ENCODE data around the gene TVP23A. TPM values are rescaled to one million over a fixed set of nuclear protein-coding genes. Genes with fewer than 3 reads are reported as not detected.
"Not testable (repeated sequence)": the region's sequence is repeated elsewhere in the genome, so short reads cannot be mapped to it uniquely, and the experiment has no call there.

TVP23A gene
- polyA plus RNA-seq, 4 donors, result 2.3 to 7.9 (median 4.7) TPM

DNA sequence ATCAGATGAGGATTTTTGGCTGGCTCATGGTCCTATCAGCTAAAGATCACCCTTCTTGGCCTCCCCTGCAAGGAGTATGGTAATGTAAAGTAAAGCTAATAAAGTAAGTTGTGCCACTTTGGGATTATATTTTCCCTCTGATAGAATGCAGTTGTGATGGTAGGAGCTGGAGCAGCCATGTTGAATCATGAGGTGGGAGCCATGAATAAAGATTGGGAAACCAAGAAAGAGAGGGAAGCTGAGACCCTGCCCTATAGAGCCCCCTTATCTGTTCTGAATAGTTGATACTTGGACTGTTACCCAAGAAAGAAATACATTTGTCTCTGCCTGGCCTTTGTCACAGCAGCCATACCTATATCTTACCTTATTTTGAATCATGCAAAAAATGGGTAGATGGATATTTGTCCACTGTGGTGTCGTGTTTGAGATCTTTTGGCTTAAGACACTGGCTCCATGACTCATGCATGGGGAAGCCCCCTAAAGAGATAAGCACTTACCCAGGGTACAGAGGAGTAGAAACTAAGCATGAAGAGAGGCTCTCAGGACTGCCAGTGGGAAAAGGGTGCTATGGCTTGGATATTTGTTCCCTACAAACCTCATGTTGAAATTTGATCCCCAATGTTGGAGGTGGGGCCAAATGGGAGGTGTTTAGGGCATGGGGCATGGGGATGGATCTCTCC is 17.7 kb upstream of the TVP23A start:
- DNase-seq (ENCODE audit: low read depth in 4 of 4, low spot score in 3 of 4), result no peak

DNA sequence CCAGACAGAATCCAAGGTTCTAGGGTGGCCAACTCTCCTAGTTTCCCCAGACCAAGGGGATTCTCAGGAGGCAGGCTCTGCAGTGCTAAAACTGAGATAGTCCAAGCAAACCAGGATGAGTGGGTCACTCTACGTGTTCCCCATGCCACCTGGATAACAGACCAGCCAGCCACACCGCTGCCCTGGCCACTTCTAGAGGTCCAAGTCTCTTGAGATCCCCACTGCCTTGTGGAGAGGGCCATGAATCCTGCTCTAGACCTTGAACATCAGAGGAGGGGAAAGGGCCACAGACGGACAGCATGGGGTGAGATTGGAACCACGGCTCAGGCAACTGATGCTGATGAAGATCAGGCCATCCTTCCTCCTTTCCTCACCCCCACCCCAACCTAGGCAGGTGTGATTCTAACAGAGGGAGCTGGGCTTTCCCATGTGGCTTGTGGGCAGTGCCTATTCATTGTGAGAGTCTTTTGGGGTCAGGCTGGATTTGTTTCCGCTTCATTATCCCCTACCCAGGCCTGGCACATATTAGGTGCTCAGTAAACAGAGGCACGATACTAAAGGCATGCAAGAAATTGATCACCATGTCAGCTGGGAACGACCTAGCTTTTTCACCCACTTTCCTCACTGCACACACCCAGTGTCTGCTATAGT is 16.8 kb upstream of the TVP23A start:
- DNase-seq (ENCODE audit: low read depth in 4 of 4, low spot score in 3 of 4), result no peak

DNA sequence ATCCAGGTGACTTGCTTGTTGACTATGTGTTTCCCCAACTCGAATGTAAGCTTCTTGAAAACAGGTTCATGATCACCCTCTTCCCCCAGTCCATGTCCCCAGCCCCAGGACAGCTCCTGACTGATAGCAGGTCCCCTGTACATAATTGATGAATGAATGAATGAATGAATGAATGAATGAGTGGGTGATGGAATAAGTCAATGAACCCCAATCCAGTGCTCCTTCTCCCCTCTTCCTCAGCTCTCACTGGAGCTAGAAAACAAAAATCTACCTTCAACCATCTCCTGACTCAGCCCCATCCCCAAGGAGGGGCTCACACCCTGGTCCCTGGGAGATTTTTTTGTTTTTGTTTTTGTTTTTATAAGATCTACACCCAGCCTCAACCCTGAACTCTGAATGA is 16.2 kb upstream of the TVP23A start:
- no peak for DNase-seq (ENCODE audit: low read depth in 4 of 4, low spot score in 3 of 4)

DNA sequence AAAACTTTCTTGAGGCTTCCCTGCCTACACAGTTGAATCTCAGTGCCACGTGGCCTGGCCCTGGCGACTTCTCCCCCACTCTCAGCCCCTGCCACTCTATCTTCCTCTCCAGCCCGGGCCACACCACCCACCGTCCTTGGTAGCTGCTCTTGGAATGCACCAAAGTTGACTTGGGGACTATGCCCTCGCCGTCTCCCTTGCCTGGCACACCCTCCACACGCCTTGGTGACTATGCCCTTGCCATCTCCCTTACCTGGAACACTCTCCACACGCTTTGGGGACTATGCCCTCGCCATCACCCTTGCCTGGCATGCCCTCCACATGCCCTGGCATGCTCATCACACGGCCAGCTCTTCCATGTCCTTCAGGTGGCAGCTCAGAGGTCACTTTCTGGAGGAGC is 15.5 kb upstream of the TVP23A start:
- no peak for DNase-seq (ENCODE audit: low read depth in 4 of 4, low spot score in 3 of 4)

DNA sequence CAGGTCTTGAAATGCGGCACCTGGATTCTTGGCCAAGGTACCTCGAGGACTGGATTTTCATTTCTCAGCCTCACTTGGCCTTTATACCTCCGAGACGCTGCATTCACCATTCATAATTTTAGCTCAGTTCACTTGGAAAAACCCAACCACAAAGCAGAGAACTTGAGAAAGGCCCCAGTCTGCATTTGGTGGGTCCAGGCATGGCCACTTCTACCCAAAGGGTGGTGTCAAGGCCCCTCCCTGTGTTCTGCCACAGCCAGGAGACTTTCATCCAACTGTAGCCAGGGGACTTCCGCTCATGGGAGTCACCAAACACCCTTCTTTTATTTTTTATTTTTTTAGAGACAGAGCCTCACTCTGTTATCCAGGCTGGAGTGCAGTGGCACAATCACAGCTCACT is 14.7 kb upstream of the TVP23A start:
- DNase-seq (ENCODE audit: low read depth in 4 of 4, low spot score in 3 of 4), result no peak

DNA sequence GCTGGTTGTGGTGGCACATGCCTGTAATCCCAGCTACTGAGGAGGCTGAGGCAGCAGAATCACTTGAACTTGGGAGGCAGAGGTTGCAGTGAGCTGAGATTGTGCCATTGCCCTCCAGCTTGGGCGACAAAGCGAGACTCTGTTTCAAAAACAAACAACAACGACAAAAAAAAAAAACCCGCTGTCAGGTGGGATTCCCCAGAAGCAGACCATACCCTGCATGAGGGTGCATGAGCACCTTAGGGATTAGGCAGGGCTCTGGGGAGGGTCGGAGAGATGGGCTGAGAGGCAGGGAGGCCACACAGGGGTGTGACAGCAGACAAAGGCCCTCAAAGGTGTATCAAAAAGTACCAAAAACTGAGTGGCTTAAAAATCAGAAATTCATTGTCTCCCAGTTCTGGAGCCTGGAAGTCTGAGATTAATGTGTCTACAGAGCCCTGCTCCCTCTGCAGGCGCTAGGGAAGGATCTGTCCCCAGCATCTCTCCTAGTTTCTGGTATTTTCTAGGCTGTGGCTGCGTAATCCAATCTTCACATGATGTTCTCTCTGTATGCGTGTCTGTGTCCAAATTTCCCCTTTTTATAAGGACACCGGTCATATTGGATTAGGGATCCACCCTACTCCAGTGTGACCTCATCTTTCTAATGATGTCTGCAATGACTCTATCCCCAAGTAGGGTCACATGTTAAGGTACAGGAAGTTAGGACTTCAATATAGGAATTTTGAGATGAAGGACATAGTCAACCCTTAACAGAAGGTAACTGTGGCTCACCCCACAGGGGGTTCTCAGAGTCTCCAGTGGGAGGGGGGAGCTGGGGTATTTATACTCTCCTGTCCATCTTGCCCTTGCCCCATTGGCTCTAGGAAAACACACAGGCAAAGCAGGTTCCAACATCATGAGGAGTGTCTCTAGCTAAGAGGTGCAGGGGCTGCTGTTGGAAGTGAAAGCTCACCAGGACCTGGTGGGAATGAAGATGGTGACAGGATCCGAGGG is 13.6 kb upstream of the TVP23A start:
- no peak for DNase-seq (ENCODE audit: low read depth in 4 of 4, low spot score in 3 of 4)

DNA sequence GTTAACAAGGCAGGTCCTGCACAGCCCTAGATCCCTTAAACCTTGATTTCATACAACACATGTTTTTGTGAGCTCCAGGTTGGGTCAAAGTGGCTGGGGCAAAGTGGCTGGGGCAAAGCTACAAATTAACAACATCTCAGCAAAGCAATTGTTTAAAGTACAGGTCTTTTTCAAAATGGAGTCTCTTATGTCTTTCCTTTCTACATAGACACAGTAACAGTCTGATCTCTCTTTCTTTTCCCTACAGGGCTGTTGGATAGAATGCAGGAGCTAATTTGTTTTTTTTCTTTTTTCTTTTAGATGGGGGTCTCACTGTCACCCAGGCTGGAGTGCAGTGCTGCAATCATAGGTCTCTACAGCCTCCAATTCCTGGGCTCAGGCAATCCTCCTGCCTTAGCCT is 11.6 kb upstream of the TVP23A start:
- DNase-seq (ENCODE audit: low read depth in 4 of 4, low spot score in 3 of 4), result not testable (repeated sequence)

DNA sequence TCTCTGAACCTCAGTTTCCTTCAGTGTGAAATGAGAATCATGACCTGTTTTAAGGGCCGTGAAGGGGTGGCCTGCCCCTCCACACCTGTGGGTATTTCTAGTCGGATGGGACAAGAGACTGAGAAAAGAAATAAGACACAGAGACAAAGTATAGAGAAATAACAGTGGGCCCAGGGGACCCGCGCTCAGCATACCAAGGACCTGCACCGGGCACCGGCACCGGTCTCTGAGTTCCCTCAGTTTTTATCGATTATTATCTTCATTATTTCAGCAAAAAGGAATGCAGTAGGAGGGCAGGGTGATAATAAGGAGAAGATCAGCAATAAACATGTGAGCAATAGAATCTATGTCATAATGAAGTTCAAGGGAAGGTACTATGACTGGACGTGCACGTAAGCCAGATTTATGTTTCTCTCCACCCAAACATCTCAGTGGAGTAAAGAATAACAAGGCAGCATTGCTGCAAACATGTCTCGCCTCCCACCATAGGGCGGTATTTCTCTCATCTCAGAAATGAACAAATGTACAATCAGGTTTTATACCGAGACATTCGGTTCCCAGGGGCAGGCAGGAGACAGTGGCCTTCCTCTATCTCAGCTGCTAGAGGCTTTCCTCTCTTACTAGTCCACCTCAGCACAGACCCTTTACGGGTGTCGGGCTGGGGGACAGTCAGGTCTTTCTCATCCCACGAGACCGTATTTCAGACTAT is 10.9 kb upstream of the TVP23A start:
- DNase-seq (ENCODE audit: low read depth in 4 of 4, low spot score in 3 of 4), result not testable (repeated sequence)

DNA sequence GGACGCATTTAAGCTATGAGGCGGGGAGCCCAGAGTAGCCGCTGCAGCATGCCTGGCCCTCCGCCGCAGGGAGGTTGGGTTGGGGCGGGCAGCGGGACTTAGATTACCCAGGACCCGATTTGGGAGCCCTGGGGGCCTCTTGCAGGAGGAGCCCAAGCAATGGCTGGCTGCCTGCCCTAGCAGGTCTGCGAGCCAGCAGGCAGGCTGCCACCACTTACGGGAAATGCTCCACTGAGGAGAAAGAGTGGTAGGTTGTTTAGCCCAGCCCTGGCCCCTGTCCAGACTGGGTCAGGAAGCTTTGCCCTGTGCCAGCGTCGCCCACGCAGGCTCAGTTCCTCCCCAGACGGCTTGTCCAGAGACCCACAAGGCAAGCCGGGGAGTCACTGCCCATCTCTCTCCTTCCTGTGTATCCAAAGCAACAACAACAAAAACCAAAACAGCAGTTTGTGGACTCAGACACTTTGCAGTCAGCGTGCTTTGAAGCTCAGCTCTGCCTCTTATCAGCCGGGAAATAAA is 10.3 kb upstream of the TVP23A start:
- no peak for DNase-seq (ENCODE audit: low read depth in 4 of 4, low spot score in 3 of 4)

DNA sequence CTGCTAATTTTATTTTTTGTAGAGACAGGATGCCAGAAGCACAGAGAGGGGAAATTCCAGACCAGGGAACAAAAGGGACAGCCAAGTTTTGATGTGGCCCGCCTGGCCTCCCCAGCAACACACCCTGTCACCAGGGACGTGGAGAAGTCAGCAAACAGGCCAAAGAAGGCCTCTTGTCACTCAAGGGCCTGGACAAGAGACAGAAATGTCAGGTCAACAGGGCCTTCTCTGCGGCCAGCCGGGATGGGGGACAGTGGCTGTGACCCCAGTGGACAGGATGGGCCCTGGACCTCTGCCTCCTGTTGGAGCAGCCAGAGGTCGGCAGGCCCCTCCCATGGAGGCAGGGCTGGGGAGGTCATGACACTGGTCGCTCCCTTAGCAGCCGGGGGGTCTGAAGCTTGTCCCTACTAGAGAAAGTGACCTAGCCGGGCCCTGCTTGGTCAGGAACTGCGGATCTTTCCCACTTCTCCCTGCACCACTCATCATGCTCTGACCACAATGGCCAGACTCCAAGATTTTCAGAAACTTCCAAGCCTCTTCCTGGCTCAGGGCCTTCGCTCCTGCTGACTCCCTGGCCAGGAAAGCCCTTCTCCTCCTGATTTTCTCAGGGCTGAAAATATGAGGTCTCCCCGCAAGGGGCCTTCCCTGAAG is 9.2 kb upstream of the TVP23A start:
- no peak for DNase-seq (ENCODE audit: low read depth in 4 of 4, low spot score in 3 of 4)

DNA sequence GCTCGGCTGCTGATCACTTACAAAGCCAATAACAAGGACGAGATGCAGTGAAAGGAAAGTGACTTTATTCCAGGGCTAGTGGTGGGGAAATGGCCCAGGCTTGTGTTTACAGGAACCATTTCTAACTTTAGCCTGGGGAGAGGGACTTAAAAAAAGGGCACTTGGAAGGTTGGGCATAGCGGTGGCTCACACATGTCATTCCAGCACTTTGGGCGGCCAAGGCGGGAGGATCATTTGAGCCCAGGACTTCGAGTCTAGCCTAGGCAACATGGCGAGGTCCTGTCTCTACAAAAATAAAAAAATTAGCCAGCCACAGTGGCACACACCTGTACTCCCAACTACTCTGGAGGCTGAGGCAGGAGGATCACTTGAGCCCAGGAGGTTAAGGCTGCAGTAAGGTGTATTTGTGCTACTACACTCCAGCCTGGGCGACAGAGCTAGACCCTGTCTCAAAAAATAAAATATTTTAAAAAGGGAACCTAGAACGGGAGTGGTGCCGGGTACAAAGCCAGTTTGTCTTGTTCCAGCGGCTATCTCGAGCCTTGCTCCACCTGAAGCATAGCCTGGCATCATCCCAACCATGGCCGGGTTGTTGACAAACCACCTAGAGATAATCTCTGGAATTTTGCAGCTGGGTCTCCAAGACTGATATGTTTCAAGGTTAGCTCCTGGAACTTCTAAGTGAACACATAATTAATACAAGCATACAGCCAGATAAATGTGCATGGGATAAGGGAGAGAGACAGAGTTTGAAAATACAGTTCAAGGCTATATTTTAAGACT is 5.7 kb upstream of the TVP23A start:
- no peak for DNase-seq (ENCODE audit: low read depth in 4 of 4, low spot score in 3 of 4)

DNA sequence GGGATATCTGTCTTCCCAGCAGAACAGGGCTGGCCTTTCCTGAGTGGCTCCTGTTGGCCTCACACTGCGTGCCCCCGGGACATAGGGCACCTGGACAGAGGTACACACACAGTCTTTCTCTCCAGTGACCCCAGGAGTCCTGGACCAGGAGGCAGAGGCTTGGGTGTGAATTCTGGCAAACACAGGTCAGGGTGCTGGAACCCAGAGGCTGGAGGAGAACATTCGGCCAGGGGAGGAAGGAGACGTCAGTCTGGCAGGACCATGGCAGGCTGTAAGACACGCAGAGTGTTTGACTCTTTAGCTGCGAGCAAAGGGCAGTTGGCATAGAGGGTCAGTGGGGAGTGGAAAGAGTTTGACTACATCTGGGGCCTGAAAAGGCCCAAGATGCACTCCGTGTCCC is 4.1 kb upstream of the TVP23A start:
- DNase-seq (ENCODE audit: low read depth in 4 of 4, low spot score in 3 of 4), result no peak

DNA sequence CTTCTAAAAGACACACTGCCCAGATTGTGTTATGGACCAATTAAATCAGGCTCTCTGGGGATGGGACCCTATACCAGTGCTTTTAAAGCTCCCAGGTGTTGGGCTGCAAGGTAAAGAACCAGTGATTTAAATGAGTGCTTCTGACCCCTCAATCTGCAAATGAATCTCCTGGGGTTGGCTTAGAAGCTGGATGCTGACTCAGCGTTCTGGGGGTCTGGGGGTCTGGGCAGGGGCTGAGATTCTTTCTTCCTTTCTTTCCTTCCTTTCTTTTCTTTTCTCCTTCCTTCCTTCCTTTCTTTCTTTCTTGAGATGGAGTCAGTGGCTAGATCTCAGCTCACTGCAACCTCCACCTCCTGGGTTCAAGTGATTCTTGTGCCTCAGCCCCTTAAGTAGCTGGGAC is 2.0 kb upstream of the TVP23A start:
- no peak for DNase-seq (ENCODE audit: low read depth in 4 of 4, low spot score in 3 of 4)

DNA sequence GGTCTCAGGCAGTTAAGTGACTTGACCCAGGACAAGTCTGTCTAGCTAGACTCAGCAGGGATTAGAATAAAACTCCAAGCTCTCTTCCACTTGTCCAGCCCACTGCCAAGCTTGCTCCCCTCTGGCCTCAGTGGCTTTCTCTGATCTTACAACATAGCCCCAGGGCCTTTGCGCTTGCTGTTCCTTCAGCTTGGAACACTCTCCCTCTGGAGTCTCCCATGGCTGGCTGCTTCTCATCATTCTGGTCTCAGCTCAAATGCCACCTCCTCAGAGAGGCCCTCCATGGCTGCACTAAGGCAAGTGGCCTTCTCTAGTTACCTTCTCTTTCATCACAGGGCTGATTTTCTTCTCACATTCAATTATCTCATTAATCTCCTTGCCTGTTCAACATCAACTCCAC is 1.1 kb downstream of the TVP23A start:
- no peak for DNase-seq (ENCODE audit: low read depth in 4 of 4, low spot score in 3 of 4)

DNA sequence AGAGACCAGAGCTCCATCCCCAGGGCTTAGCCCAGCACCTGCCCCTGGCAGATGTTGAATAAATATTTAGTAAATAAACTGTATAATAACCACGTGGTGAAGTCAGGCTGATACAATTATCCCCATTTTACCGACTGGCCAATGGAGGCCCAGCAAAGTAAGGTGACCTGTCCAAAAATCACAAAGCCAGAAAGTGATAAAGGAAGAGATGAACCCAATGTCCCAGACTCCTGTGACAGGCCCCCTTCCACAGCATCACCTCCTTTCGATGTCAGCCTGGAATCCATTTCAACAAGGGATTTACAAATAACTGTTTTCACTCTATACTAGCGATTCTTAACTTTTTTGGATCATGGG is 5.5 kb downstream of the TVP23A start:
- DNase-seq (ENCODE audit: low read depth in 4 of 4, low spot score in 3 of 4), result no peak

DNA sequence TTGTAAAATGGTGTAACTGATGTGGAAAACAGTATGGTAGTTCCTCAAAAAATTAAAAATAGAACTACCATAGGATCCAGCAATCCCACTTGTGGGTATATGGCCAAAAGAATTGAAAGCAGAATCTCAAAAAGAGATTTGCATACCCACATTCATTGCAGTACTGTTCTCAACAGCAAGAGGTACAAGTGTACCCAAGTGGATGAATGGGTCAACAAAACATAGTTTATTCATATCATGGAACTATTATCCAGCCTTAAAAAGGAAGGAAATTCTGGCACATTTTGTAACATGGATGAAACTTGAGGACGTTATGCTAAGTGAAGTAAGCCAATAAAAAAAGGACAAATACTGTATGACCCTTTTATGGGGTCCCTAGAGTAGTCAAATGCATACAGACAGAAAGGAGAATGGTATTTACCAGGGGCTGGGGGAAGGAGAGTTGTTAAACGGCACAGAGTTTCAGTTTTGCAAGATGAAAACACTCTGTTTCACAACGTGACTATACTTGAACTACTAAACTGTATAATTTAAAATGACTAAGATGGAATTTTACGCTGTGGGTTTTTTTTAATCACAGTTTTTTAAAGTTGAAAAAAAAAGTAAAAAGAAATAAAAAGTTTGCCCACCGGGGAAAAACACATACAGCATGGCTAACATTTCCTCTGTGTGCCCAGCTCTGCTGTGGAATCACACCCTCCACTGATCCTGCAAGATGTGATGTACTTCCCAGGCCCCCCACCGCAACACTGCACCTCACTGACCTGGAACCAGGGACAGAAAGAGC is 6.1 kb downstream of the TVP23A start:
- no peak for DNase-seq (ENCODE audit: low read depth in 4 of 4, low spot score in 3 of 4)

DNA sequence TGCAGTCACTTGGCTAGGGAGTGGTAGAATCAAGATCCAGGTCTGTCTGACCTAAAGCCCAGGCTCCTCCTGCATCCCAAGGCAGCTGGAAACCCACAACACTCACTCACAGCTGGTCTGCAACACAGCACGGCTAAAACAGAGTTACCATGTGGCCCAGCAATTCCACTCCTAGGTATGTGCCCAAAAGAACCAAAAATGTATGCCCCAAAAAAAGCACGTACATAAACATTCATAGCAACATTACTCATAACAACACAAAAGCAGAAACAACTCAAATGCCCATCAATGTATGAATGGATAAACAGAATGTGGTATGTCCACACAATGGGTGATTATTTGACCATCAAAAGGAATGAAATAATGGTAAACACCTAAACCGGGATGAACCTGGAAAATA is 8.9 kb downstream of the TVP23A start:
- no peak for DNase-seq (ENCODE audit: low read depth in 4 of 4, low spot score in 3 of 4)

DNA sequence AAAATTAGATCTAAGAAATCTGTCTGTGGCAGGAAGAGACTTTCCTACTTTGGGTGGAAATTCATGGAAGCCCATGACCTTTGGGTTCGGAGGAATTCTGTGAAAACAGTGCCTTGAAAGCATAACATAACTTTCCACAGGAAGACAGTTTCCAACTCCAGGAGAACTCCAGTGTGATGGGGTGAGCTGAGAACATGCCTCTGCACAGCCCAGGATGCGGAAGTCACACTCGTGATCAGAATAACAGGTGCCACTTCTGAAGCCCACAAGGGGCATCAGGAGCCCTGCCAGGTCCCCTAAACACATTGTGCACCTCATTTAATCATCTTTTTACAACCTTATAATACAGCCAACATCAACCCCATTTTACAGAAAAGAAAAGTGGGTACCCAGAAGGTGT is 9.7 kb downstream of the TVP23A start:
- DNase-seq (ENCODE audit: low read depth in 4 of 4, low spot score in 3 of 4), result no peak

DNA sequence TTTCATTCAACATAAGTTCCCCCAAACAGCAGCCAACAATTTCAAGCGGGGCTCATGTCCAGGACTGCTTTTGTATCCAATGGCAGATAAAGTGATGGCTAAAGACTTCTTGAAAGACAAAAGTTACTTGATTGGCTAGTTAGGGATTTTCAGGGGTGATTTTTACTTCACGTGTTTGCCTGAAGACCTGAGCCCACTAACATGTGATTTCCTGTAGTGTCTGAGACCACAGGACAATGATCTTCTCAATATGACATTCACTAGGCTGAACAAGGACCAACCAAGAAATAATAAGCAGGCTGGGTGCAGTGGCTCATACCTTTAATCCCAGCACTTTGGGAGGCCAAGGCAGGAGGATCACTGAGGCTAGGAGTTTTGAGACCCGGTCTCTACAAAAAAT is 10.4 kb downstream of the TVP23A start:
- no peak for DNase-seq (ENCODE audit: low read depth in 4 of 4, low spot score in 3 of 4)
